ENCODE measurements around the gene SH3GL1.

SH3GL1 gene

DNA sequence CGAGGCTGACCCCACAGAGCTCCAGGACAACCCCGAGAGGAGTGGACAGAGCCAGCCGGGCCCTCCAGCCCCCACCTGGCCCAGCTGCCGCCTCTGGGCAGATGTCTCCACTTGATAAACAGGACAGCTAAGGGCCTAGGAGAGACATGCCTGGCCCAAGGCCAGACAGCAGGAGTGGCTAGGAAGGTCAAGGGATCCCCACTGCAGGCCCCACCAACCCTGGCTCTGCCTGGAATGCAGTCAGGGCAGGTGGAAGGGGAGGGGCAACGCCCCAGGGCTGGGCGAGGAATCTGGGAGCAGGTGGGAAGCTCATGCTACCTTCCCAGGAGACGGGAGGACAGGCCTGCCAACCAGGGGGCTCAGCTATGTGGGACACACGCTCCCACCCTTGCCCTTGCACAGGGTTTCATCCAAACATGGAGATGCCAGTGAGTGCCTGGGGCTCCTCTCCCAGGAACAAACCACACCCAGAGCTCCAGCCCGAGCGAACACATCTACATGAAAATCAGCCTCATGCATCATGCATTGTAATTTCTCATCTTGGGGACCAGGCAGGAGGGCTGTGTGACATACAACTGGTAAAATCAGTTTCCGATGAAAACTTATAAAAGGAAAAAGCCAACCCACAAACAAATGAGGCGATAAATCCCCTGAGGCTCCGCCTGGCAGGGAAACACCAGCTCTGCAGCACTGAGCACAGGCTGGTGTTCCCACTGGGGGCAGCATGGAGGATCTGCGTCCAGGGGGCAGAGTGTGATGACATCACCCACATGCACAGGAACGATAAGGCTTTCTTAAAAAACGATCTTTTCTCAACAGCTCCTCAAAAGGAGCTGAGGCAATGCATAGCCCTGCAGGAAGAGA lies 25.0 kb downstream of the SH3GL1 start:
- DNase-seq = peak; percentile 60

DNA sequence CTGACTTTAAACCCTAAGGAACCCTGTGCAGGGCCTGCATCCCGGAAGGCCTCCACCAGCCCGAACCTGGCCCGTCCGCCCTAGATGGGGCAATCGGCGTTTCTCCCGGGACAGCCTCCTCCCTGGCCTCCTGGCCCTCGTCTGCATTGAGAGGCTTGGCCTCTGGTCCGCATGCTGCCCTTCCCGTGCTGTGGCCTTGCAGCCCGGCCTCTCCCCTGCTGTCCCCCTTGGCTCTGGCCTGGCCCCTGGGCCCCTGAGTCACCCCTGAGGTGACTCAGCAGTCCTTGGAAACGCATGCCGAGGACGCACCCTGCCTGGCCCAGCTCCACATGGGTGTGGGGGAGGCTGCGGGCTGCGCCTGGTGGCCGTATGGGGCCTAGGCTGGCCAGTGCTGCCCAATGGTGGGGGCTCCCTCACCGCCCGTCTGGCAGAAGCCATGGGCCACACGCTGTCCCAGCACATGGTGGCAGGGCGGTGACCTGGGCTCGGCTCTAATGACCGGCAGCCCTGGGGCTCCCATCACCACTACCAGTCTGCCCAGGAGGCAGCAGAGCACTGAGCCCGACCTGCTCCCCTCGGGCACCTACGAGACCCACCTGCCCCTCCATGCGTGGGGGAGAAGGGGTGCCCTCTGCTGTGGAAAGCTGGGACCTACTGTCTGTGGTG lies 25.7 kb downstream of the SH3GL1 start:
- DNase-seq = peak; percentile 72

DNA sequence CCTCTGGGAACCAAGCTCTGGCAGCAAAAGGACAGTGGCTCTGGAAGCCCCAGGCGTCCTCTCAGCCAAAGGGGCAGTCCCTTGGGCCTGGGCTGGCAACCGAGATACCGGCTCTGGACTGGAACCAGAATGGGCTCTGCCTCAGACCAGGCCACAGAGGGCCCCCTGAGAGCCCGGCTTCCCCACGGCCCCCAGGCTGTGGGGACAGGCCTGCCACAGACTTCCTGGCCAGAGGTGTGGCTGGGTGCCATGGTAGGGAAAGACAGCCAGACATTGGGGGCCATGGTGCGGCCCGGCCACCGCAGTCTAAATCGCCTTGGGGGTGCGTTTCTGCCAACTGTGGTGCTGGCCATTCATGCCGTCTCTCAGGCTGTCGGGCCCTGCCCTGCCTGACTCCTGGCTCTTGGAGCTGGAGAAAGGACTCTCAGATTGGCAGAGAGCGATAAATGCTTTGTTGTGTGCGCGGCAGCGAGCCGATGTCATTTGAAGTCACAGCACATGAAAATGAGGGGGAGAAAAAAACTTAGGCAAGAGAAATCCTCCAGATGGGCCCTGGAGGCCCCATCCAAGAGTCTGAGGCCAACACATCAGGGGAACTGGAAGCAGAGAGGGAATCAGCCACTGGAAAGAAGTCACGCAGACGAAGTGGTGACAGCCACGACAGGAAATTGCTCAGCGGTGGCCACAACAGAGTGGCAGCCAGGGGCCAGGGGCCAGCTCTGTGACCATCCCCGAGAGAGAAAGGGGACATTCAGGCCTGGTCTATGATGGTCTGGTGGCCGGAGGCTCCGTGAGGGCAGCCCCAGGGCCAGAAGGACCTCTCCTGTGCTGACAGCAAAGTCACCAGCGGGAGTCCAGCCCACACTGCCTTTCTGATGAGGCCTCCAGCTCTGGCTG lies 26.5 kb downstream of the SH3GL1 start:
- DNase-seq = no peak

DNA sequence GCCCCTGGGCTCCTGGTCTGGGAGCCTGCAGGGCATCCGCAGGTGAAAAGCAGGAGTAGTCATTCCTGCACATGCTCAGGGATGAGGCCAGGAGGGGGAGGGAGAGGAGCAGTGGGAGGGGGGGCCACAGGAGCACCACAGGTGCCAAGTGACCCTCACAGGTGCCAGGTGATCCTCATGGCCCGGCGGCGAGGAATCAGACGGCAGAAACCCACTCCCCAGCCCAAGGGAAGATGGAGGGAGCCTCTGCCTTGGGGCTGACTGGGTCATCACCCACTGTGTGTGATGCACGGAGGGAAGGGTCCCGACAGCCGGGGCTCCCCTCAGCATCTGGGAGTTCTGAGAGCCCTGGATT lies 27.4 kb downstream of the SH3GL1 start:
- DNase-seq = no peak

DNA sequence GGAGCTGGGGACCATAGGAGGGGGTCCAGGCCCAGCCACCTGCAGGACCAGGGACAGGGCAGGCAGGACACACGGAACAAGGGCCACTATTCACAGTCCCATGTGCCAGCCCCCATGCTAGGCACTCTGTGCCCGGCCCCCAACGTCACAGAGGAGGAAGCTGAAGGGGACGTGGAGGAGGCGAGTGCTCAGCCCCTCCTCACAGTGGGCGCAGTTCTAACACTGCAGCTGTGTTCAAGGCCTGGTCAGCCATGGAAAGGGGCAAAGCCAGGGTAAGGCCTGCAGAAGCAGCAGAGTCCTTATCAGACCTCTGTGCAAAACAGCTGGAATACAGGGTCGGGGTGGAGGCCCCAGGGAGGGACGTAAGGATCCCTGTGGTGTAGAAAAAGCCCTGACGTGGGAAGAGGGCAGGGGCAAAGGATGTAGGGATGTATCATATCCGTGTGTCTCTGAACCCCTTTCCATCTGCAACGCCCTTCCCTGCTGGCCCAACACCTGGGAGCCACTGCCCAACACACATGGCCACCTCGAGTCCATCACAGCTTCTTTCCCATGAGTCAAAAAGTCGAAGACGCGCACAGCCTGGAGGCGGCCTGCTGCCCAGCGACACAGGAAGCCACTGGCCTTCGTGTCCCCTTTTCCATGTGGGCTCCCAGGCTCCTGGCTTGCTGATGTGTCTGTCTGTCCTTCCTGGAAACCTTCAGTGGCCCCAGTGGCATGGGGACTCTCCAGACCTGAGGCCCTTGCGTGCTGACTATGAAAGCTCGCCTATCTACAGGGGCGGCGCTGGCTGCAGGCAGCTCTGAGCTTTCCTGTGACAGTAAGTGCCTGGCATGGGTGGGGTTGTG lies 28.0 kb downstream of the SH3GL1 start:
- no peak for DNase-seq

DNA sequence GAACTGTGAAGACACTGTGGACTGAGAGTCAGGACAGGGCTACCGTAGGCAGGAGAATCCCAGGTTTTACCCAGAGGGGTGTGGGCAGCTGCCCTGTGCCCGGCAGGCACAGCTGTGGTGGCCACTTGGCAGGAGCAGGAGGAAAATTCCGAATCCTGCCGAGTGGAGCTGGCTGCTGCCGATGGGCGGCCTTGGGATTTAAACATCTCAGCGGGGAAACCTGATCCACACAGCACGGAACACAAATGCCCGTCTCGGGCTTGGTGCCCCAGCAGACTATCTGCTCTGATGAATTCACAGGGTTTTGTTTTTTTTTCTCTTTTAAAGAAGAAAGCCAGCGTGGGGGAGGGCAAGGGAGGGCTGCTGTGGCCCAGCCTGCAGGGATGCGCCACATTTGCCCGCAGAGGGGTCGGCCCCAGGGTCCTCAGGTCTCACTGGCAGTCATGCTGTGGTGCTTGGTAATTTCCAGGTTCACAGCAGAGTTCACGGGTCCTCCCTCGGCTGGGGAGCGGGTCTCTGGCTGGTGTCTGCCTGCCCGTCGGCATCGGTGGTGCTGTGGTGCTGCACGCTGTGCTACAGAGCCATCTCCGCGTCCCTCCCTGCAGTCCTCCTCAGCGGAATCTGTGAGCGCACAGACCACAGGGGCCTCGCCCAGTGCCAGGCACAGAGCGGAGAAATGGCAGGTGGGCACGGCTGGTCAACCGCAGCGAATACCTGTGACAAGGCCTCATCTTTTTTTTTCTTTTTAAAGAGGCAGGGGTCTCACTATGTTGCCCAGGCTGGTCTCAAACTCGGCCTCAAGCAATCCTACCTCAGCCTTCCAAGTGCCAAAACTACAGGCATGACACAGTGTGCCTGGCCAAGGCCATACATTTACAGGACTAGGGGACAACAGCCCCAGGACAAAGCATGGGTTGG lies 28.8 kb downstream of the SH3GL1 start:
- DNase-seq = no peak

DNA sequence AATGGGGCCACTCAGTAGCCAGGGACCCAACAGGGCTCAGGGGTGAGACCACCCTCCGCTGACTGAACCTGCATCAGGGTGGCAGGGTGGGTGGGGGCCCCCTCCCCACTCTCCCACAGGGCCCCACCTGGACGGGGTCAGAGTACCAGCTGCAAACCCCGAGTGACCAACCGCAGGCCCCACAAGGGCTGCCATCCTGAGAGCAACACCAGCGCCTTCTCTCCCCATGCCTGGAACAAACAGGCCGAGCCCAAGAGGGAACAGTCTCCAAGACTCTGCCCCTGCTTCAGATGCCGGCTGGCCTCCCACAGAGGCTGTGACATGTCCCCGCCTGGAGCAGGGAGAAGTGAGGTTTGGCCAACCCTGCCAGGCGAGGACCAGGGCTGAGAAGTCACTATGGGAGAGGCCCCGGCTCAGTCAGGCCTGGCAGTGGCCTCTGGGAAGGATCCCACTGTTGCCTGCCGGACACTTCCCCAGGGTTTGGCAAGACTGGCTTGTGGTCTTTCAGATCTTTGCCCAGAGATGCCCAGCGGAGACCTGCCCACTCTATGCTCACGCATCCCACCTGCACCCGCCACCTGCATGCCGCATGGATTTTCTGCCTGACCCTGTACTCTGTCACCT lies 29.8 kb downstream of the SH3GL1 start:
- no peak for DNase-seq

DNA sequence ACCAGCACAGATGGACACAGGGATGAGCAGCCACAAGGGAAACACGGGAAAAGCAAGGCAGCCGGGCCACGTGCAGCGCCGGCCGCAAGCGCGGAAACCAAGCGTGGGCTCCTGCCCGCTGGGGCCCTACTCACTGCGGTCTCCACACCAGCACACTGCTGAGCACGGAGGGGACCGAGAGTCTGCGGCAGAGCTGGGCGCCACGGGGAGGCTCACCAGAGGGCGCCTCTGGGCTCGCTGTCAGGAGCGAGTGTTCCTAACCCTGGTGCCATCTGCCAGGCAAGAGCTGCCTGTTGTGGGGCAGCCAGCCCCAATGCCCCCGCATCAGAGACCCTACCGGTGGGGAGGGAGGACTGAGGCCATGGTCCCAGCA lies 30.5 kb downstream of the SH3GL1 start:
- DNase-seq = no peak

DNA sequence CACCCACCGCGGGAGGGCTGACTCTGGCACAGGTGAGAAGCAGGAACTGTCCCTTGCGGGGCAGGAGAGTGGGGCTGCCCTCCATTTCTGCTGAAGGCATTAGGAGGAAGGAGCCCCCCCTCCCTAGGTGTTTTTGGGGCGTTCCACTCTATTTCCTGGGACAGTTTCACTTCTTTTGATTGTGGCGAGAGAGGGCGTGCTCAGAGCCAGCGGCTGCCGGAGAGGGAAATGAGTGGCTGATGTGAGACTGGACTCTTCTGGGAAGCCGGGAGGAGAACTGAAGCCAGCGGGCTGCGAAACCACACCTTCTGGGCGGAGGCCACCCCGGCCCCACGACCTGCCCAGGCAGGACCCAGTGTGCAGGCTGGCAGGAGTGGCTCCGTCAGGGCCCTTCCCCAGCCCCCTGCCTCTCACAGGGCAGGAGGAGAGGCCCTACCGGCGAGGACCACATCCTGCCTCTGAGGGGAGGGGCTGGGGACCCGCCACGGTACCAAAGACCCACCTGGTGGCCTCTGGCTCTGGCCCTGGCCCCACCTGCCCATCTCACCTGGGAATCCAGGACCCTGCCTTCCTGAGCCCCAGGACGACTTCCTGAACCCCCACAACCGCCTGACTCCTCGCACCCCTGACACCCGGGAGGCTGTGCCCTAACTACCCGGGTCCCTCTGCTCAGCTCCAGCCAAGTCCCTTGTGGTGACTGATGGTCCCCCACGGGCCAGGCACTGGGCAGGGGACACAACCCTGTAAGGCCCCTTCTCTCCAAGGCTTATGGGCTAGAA lies 31.0 kb downstream of the SH3GL1 start:
- DNase-seq = no peak

DNA sequence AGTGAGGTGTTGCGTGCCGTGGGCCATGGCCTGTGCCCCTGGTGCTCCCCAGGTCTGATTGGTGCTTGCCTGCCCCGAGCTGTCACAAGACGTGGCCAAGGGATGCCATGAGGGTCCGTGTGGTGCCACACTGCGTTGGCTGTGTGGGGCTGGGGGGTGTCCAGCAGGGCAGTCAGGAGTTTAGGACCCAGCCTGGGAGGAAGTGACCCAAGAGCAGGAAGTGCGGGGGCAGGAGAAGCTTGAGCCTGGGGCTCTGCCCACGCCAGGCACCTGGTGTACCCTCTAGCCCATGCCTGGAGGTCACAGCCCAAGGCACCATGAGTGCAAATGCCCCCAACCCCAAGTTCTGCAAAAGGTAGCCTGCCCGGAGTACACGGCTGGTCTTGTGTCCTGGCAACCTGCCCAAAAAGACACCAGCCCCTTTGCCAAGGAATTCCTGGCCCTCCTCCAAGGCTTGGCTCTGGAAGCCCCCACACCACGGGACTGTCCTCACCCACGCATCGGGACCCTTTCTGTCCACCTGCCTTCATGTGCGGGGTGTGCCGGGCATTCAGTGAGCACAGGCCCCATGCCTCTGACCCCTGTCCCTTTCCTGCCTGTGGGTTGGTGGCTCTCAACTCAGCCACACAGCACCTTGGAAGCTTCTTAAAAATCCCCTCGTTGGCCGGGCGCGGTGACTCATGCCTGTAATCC lies 32.1 kb downstream of the SH3GL1 start:
- DNase-seq = no peak

DNA sequence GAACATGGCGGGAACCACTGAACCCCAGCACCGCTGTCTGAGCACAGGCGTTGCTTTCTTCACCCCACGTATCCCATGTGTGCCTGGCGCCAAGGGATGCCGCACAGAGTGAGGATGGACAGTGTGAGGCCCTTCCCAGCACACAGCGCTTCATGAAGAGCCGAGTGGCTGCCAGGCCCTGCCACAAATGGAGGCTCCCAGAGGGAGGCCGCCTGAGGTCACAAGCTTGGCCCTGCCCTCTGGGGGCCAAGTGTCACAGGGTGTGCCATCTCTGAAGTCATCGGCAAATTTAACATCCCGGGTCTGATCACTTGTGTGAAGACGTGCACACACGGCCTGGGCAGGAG lies 32.6 kb downstream of the SH3GL1 start:
- DNase-seq = no peak

DNA sequence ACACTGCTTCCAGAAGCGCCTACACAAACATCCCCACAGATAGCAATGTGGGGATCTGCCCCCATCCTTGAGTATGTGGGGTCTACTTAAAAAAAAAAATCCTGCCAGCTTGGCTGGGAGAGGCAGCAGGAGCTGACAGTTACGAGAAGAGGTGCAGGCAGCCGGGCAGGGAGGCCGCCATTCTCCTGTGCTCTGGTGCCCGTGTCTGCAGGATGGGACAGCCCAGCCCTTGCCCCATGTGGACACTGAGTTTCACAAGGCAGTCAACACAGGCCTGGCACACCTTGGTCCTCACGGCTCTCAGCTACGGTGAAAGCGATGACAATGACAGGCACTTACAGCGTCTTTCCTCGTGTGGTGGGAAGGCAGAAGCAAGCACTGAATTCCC lies 33.0 kb downstream of the SH3GL1 start:
- DNase-seq = no peak

DNA sequence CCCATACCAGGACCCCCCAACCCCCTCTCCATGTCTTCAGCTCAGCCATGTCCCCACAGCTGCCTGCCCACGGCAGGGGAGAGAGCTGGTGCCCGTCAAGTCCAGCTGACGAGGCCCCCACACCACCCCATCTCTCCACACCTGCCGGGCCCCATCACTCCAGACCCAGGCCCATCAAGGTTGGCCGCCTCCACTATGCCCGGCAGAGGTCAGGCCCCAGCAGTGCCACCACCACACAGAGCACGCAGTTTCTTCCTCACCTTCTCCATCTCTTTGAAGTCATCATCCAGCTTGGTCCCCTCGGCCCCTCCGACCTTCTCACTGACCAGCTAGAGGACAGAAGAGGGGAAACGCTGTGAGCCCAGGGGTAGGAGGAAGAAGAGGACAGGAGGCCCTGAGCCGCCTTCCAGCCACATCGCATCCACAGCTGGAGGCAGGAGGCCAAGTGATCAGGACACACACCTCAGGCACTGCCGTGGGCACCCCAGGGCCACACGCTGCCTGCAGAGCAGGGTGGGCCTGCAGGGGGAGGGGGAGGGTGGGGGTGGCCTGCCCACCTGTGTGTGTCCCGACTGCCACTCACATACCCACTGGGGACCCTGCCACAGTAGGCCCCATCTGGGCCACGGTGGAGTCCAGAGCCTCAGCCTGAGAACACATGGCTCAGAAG lies 33.5 kb downstream of the SH3GL1 start:
- no peak for DNase-seq

DNA sequence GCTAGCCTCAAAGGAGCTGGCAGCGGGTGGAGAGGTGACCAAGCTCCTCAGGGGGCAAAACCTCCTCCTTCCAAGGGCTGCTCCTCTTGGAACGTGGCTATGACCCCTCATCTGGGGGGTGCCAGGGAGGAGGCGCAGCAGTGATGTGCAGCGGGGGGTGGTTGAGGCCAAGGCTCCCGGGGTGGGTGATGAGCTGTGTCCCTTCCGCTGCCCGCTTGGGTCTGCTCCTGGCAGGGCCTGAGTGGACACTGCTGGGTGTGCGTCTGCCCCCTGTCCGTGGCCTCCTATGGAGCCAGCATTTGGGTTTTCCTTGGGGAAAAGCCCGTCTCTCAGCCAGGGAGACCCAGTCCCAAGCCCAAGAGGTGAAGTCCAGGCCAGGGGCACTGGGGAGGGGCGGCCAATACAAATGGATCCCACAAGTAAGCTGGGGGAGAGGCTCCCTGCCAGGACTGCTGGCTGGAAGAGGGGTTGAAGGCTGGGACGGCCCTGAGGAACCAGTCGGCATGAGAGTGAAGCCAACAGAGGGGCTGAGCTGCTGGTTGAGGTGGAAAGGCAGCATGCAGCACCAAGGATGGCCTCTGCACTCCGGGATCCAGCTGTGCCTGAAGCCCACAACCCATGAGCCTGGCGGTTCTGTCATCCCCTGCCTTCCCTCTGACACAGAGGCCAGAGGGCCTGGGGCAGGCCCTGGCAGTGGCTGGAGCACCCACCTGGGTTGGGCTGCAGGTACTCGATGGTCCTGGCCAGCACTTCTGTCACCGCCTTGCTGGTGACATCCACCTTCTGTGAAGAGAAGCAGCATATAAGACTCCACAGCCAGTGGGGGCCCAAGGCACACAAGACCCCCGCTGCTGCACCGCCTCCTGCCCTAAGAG lies 34.3 kb downstream of the SH3GL1 start:
- DNase-seq = no peak

DNA sequence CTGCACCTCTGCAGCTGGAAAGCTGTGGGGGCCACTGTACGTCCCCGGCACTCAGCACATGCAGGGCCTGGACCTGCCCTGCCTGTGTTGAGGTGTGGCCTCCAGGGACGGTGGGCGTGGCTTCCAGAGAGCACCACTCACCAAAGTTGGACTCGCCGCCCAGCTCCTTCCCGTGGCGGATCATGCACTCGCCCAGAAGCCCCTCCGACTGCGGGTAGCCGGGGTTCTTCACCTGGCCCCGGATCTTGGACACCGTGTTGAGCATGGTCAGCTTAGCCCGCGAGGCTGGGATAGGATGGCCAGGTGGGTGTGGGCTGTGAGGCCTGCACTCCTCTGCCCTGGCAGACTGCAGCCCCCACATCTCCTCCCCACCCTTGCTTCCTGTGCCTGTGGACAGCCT lies 35.0 kb downstream of the SH3GL1 start:
- DNase-seq = no peak

DNA sequence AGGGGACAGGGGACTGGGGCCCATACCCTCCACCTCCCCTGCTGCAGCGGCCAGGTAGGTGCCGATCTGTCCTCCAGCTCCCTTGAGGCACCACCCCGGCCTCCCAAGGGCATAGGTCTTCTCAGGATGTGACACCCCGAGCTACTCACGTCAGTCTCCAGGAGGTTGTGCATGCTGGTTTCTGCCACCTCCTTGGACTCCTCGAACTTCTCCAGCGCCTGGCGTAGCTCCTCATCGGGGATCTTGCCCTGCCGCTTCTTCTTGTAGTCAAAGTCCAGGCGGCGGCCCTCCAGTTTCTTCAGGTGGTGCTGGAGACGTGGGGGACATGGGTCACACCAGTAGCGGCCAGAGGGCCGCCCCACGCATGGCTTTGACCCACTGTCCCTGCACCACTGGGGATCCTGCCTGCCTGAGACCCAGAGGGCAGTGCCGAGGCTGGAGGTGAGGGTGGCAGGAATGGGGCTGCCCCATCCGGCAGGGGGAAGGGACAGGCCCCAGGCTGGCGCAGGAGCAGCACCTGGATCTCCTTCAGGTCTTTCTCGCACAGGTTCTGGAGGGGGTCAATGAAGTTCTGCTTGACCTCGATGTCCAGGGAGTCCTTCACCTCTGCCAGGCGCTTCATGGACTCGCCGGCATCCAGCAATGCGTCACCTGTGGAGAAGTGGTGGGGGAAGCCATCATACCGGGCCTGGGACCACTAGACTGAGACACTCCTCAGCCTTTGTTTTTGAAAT lies 36.6 kb downstream of the SH3GL1 start:
- DNase-seq = no peak

DNA sequence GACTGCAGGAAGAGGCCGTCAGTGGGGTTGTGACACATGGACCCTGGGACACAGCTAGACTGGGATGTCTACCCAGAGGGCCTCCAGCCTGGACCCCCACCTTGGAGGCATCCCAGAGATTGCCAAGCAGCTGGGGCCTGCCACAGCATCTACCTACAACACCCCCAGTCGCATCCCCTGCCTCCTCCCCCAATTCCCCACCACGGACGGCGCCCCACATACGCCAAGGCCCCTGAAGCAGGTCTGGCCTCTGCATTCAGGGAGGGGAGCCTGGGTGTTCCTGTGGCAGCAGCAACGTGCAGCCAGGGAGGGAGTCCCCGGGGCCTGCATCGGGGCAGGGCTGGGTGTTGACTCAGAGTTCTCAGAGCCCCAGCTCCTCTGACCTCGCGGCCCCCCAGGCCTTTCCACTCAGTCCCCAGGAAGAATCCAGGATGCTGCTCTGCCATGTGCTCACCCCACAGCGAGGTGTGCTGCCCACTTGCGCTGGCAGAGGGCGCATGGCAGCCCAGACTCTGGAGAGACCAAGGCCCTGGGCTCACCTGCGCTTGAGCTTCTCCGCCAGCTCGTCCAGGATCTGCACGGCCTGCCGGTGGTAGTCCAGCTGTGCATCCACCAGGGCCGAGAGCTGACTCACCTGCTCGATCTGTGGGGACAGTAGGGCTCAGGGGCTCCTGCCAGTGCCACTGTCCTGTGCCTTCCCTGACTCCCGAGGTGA lies 37.4 kb downstream of the SH3GL1 start:
- no peak for DNase-seq
